ENCODE measurements around the gene MYCBPAP. TPM values are rescaled to one million over a fixed set of nuclear protein-coding genes. Genes with fewer than 3 reads are reported as not detected.

Gene MYCBPAP
- total RNA-seq, 1 donor from 2014 or later = 0.26 TPM

DNA sequence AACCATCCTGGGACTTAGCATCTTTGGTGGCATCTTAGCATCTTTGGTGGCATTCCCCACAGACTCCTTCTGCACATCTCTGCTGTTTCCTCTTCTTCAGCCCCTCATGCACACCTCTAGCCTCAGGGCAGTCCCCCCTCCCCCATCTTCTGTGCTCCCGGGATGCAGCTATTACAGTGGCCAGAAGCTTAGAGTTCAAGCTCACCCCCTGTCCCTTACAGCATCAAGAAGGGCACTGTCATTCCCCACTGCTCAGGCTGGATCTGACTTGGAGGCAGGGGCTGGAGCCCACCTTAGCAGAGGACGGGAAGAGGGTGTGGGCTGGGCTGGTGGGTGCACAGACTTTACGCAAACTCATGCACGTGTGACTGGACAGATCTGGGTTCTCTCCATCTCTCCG lies 24.9 kb downstream of the MYCBPAP start:
- Histone ChIP-seq H3K4me3 (ENCODE audit: low read depth, low read length) (peak overlapping the region; percentile 70), H3K36me3 (ENCODE audit: control insufficient read depth, insufficient read depth, low read length) (peaks cover 12% of the 10 kb centered on the region), H3K27me3 (ENCODE audit: control insufficient read depth, insufficient read depth, low read length) (no peaks in the 10 kb centered on the region)
- TF ChIP-seq, protein P1, sequence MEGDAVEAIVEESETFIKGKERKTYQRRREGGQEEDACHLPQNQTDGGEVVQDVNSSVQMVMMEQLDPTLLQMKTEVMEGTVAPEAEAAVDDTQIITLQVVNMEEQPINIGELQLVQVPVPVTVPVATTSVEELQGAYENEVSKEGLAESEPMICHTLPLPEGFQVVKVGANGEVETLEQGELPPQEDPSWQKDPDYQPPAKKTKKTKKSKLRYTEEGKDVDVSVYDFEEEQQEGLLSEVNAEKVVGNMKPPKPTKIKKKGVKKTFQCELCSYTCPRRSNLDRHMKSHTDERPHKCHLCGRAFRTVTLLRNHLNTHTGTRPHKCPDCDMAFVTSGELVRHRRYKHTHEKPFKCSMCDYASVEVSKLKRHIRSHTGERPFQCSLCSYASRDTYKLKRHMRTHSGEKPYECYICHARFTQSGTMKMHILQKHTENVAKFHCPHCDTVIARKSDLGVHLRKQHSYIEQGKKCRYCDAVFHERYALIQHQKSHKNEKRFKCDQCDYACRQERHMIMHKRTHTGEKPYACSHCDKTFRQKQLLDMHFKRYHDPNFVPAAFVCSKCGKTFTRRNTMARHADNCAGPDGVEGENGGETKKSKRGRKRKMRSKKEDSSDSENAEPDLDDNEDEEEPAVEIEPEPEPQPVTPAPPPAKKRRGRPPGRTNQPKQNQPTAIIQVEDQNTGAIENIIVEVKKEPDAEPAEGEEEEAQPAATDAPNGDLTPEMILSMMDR (IDR thresholded peaks at IDR 0.05; ENCODE audit: insufficient read depth, low read length, severe bottlenecking) = no peak
- no peak for FAIRE-seq
- DNase-seq (ENCODE audit: low read depth) = no peak

DNA sequence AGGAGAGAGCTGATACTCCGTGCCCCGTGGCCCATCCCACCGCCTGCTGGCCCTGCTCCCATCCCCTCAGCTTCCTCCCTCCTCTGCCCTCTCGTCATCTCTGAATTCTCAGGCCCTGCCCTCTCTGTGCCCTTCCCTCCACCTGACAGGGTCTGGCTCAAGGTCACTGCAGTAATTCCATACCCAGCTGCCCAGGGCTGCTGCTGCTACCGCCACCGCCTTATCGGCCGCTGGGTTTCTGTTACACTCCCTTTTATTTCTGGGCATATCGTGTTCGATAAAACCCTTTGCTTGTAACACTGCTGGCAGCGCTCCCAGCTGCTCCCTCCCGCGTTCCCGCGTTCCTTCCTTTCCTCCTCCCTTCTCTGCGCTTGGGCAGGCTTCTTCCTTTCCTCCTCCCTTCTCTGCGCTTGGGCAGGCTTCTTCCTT lies 25.5 kb downstream of the MYCBPAP start:
- H3K4me3 ChIP-seq (ENCODE audit: low read depth, low read length) = peak overlapping the region; percentile 70
- H3K36me3 ChIP-seq (ENCODE audit: control insufficient read depth, insufficient read depth, low read length) = peaks cover 13% of the 10 kb centered on the region
- DNase-seq (ENCODE audit: low read depth) (no peak), FAIRE-seq (no peak)
- TF ChIP-seq, protein P1 (IDR thresholded peaks at IDR 0.05; ENCODE audit: insufficient read depth, low read length, severe bottlenecking) = no peak
- H3K27me3 ChIP-seq (ENCODE audit: control insufficient read depth, insufficient read depth, low read length) = no peaks in the 10 kb centered on the region

DNA sequence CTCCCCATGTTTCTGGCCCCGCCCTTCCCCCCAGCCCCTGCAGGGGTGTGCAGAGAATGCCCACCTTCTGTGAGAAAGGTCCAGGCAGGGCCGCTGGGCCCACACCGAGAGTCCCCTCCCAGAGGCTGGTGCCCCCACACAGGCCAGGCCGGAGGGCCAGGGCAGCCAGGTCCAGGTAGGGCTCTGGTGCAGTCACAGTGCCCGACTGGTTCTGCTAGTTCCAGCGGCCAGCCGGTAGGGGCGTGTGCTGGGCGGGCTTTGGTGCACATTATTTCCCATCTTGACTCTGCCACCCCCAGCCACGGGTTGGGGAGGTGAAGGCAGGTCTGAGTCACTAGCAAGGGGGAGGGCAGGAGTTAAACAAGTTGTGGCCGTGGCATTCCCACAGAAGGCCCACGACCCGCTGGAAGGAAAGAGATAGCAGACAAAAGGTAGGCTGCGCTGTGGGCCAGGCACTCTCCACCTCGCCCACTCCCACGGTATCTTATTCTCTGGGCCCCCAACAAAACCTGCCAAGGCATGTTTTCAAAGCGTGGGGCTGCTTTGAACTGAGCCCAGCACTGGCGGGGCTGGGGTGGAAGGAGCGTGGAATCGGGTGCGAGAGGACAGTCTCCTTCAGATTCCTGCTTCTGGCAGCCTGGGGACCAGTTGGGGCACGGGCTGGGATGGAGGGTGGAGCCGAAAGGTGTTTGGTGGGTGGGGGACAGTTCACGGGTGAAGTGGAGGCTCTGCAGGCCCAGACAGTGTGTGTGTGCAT lies 26.2 kb downstream of the MYCBPAP start:
- peak overlapping the region; percentile 70 for H3K4me3 ChIP-seq (ENCODE audit: low read depth, low read length)
- no peaks in the 10 kb centered on the region for H3K27me3 ChIP-seq (ENCODE audit: control insufficient read depth, insufficient read depth, low read length)
- peaks cover 19% of the 10 kb centered on the region for H3K36me3 ChIP-seq (ENCODE audit: control insufficient read depth, insufficient read depth, low read length)
- TF ChIP-seq, protein P1 (IDR thresholded peaks at IDR 0.05; ENCODE audit: insufficient read depth, low read length, severe bottlenecking) = peak; percentile 74
- DNase-seq (ENCODE audit: low read depth) = peak; percentile 85
- no peak for FAIRE-seq

DNA sequence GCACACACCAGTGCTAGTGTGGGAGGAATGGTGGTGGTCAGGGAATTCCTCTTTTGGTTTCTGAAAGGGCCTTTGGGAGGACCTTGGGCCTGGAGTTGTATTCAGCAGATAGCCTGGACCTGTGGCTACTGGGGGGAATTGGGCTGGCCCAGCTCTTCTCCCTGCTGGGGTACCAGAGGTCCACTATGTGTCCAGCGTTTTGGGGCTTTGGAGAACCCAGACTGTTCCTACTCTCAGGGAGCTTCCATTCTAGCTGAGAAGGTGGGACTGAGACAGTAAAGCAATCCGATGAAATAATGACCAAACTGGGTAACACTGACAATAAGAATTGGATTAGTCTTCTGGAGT lies 26.7 kb downstream of the MYCBPAP start:
- TF ChIP-seq, protein P1 (IDR thresholded peaks at IDR 0.05; ENCODE audit: insufficient read depth, low read length, severe bottlenecking) = no peak
- DNase-seq (ENCODE audit: low read depth) (no peak), FAIRE-seq (no peak)
- Histone ChIP-seq H3K36me3 (ENCODE audit: control insufficient read depth, insufficient read depth, low read length) (peaks cover 22% of the 10 kb centered on the region), H3K4me3 (ENCODE audit: low read depth, low read length) (peak overlapping the region; percentile 70), H3K27me3 (ENCODE audit: control insufficient read depth, insufficient read depth, low read length) (no peaks in the 10 kb centered on the region)

DNA sequence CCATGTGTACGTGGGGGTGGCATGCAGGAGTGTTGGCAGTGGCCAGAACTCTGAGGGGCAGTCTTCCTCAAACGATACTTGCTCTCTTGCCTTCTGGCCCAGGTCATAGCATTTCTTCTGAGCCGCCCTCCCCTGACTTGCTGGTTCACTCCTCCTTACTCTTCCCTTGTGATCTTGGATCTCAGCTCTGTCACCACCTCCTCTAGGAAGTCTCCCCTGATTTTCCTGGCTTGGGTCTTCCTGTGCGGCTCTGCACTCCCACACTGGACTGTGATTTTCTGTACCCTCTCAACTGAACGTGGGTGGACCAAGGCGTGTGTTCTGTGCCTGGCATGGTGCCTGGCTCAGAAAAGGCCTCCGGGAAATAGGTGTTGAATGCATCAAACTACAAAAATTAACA lies 27.2 kb downstream of the MYCBPAP start:
- FAIRE-seq (no peak), DNase-seq (ENCODE audit: low read depth) (no peak)
- H3K36me3 ChIP-seq (ENCODE audit: control insufficient read depth, insufficient read depth, low read length) = peaks cover 24% of the 10 kb centered on the region
- peak overlapping the region; percentile 70 for H3K4me3 ChIP-seq (ENCODE audit: low read depth, low read length)
- H3K27me3 ChIP-seq (ENCODE audit: control insufficient read depth, insufficient read depth, low read length) = no peaks in the 10 kb centered on the region
- TF ChIP-seq, protein P1 (IDR thresholded peaks at IDR 0.05; ENCODE audit: insufficient read depth, low read length, severe bottlenecking) = no peak
